Fibroblast of lung (primary cell): Measurements from ENCODE around the gene LDLRAD3. TPM values are rescaled to one million over a fixed set of nuclear protein-coding genes. Genes with fewer than 3 reads are reported as not detected.

Source experiments
- DNase-seq, 2 donors: peaks; one replicate each; pipeline versions ENCODE4 v3.0.0 to v3.0.0-alpha.2; 2010; ENCODE audit warnings: low read depth in 2 of 2
- H2AFZ ChIP-seq: 2 replicates; pipeline ENCODE4 v1.5.1; 2012; ENCODE audit warnings: low read length, control low read depth, inconsistent platforms
- H3K27ac ChIP-seq: 2 replicates; pipeline ENCODE4 v1.5.1; 2011; ENCODE audit warnings: low read length, control low read depth; ENCODE audit not compliant: insufficient read depth
- H3K27me3 ChIP-seq: 2 replicates; pipeline ENCODE4 v1.5.1; 2011; ENCODE audit warnings: mild to moderate bottlenecking, low read length; ENCODE audit not compliant: control insufficient read depth, insufficient read depth
- H3K36me3 ChIP-seq: 2 replicates; pipeline ENCODE4 v1.5.1; 2011; ENCODE audit warnings: low read length; ENCODE audit not compliant: control insufficient read depth, insufficient read depth
- H3K4me1 ChIP-seq: 2 replicates; pipeline ENCODE4 v1.5.1; 2011; ENCODE audit warnings: low read length; ENCODE audit not compliant: control insufficient read depth, insufficient read depth; ENCODE audit errors: extremely low read depth
- H3K4me2 ChIP-seq: 2 replicates; pipeline ENCODE4 v1.5.1; 2011; ENCODE audit warnings: low read length, control low read depth; ENCODE audit not compliant: insufficient read depth; ENCODE audit errors: extremely low read depth
- H3K4me3 ChIP-seq, 4 experiments: fragments of 200-600 bp in 1 of 4; sonication (generic) in 1 of 4; replicated peaks in 1 of 4; 2 replicates each; pipeline ENCODE4 v1.5.1; 2011 to 2016; ENCODE audit warnings: low read length in 4 of 4, low read depth in 3 of 4, mild to moderate bottlenecking in 3 of 4, control low read depth in 2 of 4, inconsistent platforms in 1 of 4, mixed read lengths in 1 of 4; ENCODE audit not compliant: insufficient read depth in 1 of 4; ENCODE audit errors: control extremely low read depth in 1 of 4
- H3K79me2 ChIP-seq: 2 replicates; pipeline ENCODE4 v1.5.1; 2012; ENCODE audit warnings: mild to moderate bottlenecking, low read length, inconsistent platforms; ENCODE audit not compliant: control insufficient read depth, insufficient read depth
- H3K9ac ChIP-seq: 2 replicates; pipeline ENCODE4 v1.5.1; 2011; ENCODE audit warnings: mild to moderate bottlenecking, low read length, control low read depth; ENCODE audit not compliant: insufficient read depth
- H3K9me3 ChIP-seq: 2 replicates; pipeline ENCODE4 v1.5.1; 2012; ENCODE audit warnings: low read depth, low read length; ENCODE audit not compliant: control insufficient read depth, insufficient read depth
- H4K20me1 ChIP-seq: 2 replicates; pipeline ENCODE4 v1.5.1; 2011; ENCODE audit warnings: low read length; ENCODE audit not compliant: control insufficient read depth, insufficient read depth; ENCODE audit errors: extremely low read depth
- CTCF ChIP-seq, 2 donors: IDR thresholded peaks in 1 of 2; conservative IDR thresholded peaks in 1 of 2; 1 replicate in 1 of 2; 2 replicates in 1 of 2; pipeline ENCODE4 v1.5.1; 2011 to 2012; ENCODE audit warnings: low read length in 2 of 2, control low read depth in 1 of 2, inconsistent platforms in 1 of 2, low read depth in 1 of 2, mild to moderate bottlenecking in 1 of 2
- EZH2 ChIP-seq: IDR thresholded peaks from 2 replicates; pipeline ENCODE4 v1.5.1; 2012; ENCODE audit warnings: low read length, control low read depth, mild to moderate bottlenecking; ENCODE audit errors: missing control alignments
- polyA plus RNA-seq, 2 donors: library from polyadenylated mRNA; depleted of rRNA in 1 of 2; stranded (reverse) in 1 of 2; unstranded in 1 of 2; fragments of >200 nt; gene quantifications; 2 replicates each; pipeline ENCODE4 v1.2.1, GENCODE V29; 2011 to 2012; ENCODE audit warnings: missing spikeins in 1 of 2
- total RNA-seq: library from RNA; depleted of rRNA; stranded (reverse); fragments of >200 nt; gene quantifications from 2 replicates; pipeline ENCODE4 v1.2.1, GENCODE V29; 2014

LDLRAD3 gene
- total and polyA plus RNA-seq, 2 donors (not counting 1 experiment from before 2014, with no cell fraction given) = 3.8 to 7.8 TPM

DNA sequence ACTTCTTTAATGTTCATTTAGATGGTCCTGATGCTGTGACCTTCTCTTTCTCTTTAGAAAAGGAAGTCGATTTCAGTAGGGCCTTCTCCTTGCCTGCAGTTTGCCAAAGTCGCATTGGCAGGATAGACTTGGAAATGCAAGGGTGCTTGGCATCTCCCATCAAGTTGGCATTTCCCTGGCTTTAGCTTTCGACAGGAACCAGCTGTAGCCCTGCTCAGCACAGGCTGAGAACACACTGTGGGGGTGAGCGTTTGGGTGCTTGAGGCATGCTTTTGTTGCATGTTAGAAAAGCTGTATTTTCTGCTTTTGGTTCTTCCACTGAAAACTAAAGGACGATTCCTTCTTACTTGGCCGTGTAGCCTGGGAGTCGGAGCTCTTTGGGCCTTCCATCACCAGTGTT, 37.7 kb downstream of the LDLRAD3 start:
- Histone ChIP-seq H3K4me3 (no peak overlapping the region), H4K20me1 (no peaks in the 10 kb centered on the region), H3K4me1 (peaks cover 9% of the 10 kb centered on the region), H3K9ac (no peak overlapping the region), H3K27ac (peak overlapping the region; percentile 1), H3K9me3 (no peaks in the 10 kb centered on the region), H3K36me3 (no peaks in the 10 kb centered on the region), H3K79me2 (no peaks in the 10 kb centered on the region), H2AFZ (peak overlapping the region; percentile 49), H3K27me3 (no peaks in the 10 kb centered on the region), H3K4me2 (peak overlapping the region; percentile 68)
- DNase-seq = peak in 1 of 2 donors; percentile 75
- TF ChIP-seq CTCF (conservative IDR thresholded peaks at IDR 0.05 in 1 of 2, IDR thresholded peaks at IDR 0.05 in 1 of 2; ENCODE audit: low read depth in 1 of 2, low read length in 2 of 2) (no peak), EZH2 (no peak)

DNA sequence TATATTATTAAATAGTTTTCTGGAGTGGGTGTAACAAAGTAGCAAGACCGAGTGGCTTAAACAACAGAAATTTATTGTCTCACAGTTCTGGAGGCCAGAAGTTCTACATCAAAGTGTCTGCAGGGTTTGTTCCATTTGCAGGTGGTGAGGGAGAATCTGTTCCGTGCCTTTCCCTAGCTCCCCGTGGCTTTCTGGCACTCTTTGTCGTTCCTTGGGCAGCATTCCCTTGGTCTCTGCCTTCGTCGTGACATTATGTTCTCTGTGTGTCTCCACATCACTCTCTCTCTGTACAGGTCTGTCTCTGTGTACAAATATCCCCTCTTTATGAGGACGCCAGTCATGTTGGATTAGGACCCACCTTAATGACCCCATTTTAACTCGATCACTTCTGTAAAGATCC, 38.2 kb downstream of the LDLRAD3 start:
- Histone ChIP-seq H3K4me1 (peaks cover 9% of the 10 kb centered on the region), H2AFZ (no peak overlapping the region), H3K9ac (no peak overlapping the region), H3K4me3 (no peak overlapping the region), H3K79me2 (no peaks in the 10 kb centered on the region), H4K20me1 (no peaks in the 10 kb centered on the region), H3K4me2 (peak overlapping the region; percentile 68), H3K36me3 (no peaks in the 10 kb centered on the region), H3K27me3 (no peaks in the 10 kb centered on the region), H3K27ac (no peak overlapping the region), H3K9me3 (no peaks in the 10 kb centered on the region)
- TF ChIP-seq CTCF (conservative IDR thresholded peaks at IDR 0.05 in 1 of 2, IDR thresholded peaks at IDR 0.05 in 1 of 2; ENCODE audit: low read depth in 1 of 2, low read length in 2 of 2) = no peak
- no peak for TF ChIP-seq EZH2
- DNase-seq = no peak

- peak in 1 of 2 donors; percentile 44 for DNase-seq
- H3K4me3 ChIP-seq = no peak overlapping the region
- peaks cover 9% of the 10 kb centered on the region for H3K4me1 ChIP-seq
- TF ChIP-seq CTCF (conservative IDR thresholded peaks at IDR 0.05 in 1 of 2, IDR thresholded peaks at IDR 0.05 in 1 of 2; ENCODE audit: low read depth in 1 of 2, low read length in 2 of 2) (no peak), EZH2 (no peak)
- no peaks in the 10 kb centered on the region for H3K27me3 ChIP-seq
- no peak overlapping the region for H3K27ac ChIP-seq
- H3K4me2 ChIP-seq = no peak overlapping the region
- H2AFZ ChIP-seq = no peak overlapping the region
- H3K79me2 ChIP-seq = no peaks in the 10 kb centered on the region
- H4K20me1 ChIP-seq = no peaks in the 10 kb centered on the region
- no peaks in the 10 kb centered on the region for H3K36me3 ChIP-seq
- no peaks in the 10 kb centered on the region for H3K9me3 ChIP-seq
- H3K9ac ChIP-seq = no peak overlapping the region
Measured at GRCh38 chr11:35983981-35984380, 40.1 kb downstream of the LDLRAD3 start.
